Stomach (tissue), 9 donors: ENCODE measurements around the gene PLCB3. TPM values are rescaled to one million over a fixed set of nuclear protein-coding genes. Genes with fewer than 3 reads are reported as not detected.

Source experiments
- DNase-seq, 2 donors: peaks; one replicate each; pipeline versions ENCODE4 v3.0.0 to v3.0.0-alpha.2; 2013 to 2019
- H3K27ac ChIP-seq, 5 donors: fragments of 200-600 bp in 4 of 5; sonication (generic) in 4 of 5; one replicate each; pipeline ENCODE4 v1.5.1; 2013 to 2019; ENCODE audit warnings: mild to moderate bottlenecking in 1 of 5, moderate library complexity in 1 of 5
- H3K27me3 ChIP-seq, 3 donors: fragments of 200-600 bp; sonication (generic); one replicate each; pipeline ENCODE4 v1.5.1; 2017 to 2019; ENCODE audit warnings: mixed run types in 1 of 3
- H3K36me3 ChIP-seq, 4 donors: fragments of 200-600 bp; sonication (generic); 1 replicate in 3 of 4; 2 replicates in 1 of 4; pipeline ENCODE4 v1.5.1; 2016 to 2019
- H3K4me1 ChIP-seq, 4 donors: fragments of 200-600 bp; sonication (generic); one replicate each; pipeline ENCODE4 v1.5.1; 2016 to 2019
- H3K4me3 ChIP-seq, 4 donors: fragments of 200-600 bp; sonication (generic) in 3 of 4; one replicate each; pipeline ENCODE4 v1.5.1; 2016 to 2019; ENCODE audit warnings: mild to moderate bottlenecking in 1 of 4
- H3K9me3 ChIP-seq, 4 donors: fragments of 200-600 bp; sonication (generic); one replicate each; pipeline ENCODE4 v1.5.1; 2016 to 2019
- CTCF ChIP-seq, 7 experiments: fragments of 450-650 bp in 4 of 7; fragments of 200-600 bp in 3 of 7; sonication (generic) in 3 of 7; IDR thresholded peaks; one replicate each; pipeline ENCODE4 v1.5.1; 2016 to 2019; ENCODE audit warnings: antibody characterized with exemption in 7 of 7, control low read depth in 2 of 7, mild to moderate bottlenecking in 1 of 7
- EP300 ChIP-seq: sonication (generic); formaldehyde crosslinking; IDR thresholded peaks from one replicate; pipeline ENCODE4 v1.6.1; 2017; ENCODE audit warnings: antibody characterized with exemption
- POLR2A ChIP-seq, 4 donors: fragments of 450-650 bp; IDR thresholded peaks; one replicate each; pipeline ENCODE4 v1.6.1; 2016; ENCODE audit warnings: antibody characterized with exemption in 4 of 4, control low read depth in 2 of 4, mild to moderate bottlenecking in 1 of 4, moderate library complexity in 1 of 4
- POLR2AphosphoS5 ChIP-seq, 3 donors: sonication (generic); formaldehyde crosslinking; IDR thresholded peaks; one replicate each; pipeline ENCODE4 v1.6.1; 2016; ENCODE audit warnings: antibody characterized with exemption in 3 of 3
- WGBS, 5 donors: extraction: QIAGEN DNeasy Blood & Tissue Kit in 3 of 5; methylation state at CpG; one replicate each; pipeline versions ENCODE4 v1.1.5 to v1.1.7; 2013 to 2018; 5-methylcytosine and 5-hydroxymethylcytosine counted together
- intact Hi-C: fragments of 100-400 bp; cut with DNase I; formaldehyde crosslinking; loops from one replicate; pipeline ENCODE4 v1.15.1; 2023; ENCODE audit warnings: low total_unique reads
- polyA plus RNA-seq, 3 donors: library from polyadenylated mRNA; stranded (reverse); fragments of 200-250 nt; gene quantifications; one replicate each; pipeline ENCODE4 v1.2.3, GENCODE V29; 2013
- total RNA-seq, 5 donors: library from RNA; depleted of rRNA; stranded (reverse); fragments of >200 nt; gene quantifications; one replicate each; pipeline versions ENCODE4 v1.1.0 to v1.2.3, GENCODE V29; 2014 to 2016
- donor health status: healthy with polysubstance abuse.
- donor health status: Bipolar disorder and iron deficiency.
- donor health status: healthy.

Gene PLCB3
- total and polyA plus RNA-seq, 8 donors = 12.2 to 154 (median 16.1) TPM

GRCh38 chr11:64298966-64299846 is 47.9 kb downstream of the PLCB3 start:
- Histone ChIP-seq H3K27me3 (peaks cover 17 to 95% (median 45%) of the 10 kb centered on the region in 3 donors), H3K27ac (peak overlapping the region in 1 of 5 donors; percentile 9)
- intact Hi-C loops = loop anchor here (10.0 kb wide), 1 partner anchor 94 kb away; the partner anchor contains the start of gene FERMT3

GRCh38 chr11:64299847-64300648 is 48.7 kb downstream of the PLCB3 start, which contains the start of gene CATSPERZ:
Gene CATSPERZ, plus strand, starts transcription at chr11:64300358. Its CDS starts 53 bp downstream, at chr11:64300411.
- intact Hi-C loops = loop anchor here (10.0 kb wide), 1 partner anchor 95 kb away; the partner anchor contains the start of gene FERMT3
- H3K4me3 ChIP-seq = peak within 1 kb of the TSS; percentile 43 to 55 (median 44)

More at GRCh38 chr11:64298966-64299846, 47.9 kb downstream of the PLCB3 start:
- Histone ChIP-seq H3K4me1 (peaks cover 36 to 50% (median 36%) of the 10 kb centered on the region in 4 donors), H3K36me3 (no peaks in the 10 kb centered on the region), H3K4me3 (peak overlapping the region; percentile 43 to 55 (median 44)), H3K9me3 (no peaks in the 10 kb centered on the region)
- peak; percentile 78 to 79 for DNase-seq
- TF ChIP-seq EP300 (no peak), POLR2A (IDR thresholded peaks at IDR 0.05) (no peak), POLR2AphosphoS5 (IDR thresholded peaks at IDR 0.05) (peak in 2 of 3 donors; percentile 7 to 15), CTCF (IDR thresholded peaks at IDR 0.05) (no peak)
- 3 to 5% (median 4%) methylated on average over 41 to 60 of the region's 60 CpGs for WGBS, 5 donors

GRCh38 chr11:64303109-64304031 is 52.0 kb downstream of the PLCB3 start:
- peaks cover 3 to 53% (median 25%) of the 10 kb centered on the region in 3 donors for H3K27me3 ChIP-seq
- peaks cover 50 to 62% (median 58%) of the 10 kb centered on the region in 4 donors for H3K4me1 ChIP-seq
- no peaks in the 10 kb centered on the region for H3K9me3 ChIP-seq
- H3K27ac ChIP-seq = peak overlapping the region in 4 of 5 donors; percentile 95 to 97 (median 96)
- intact Hi-C loops = no loop called here
- WGBS, 5 donors = 80 to 87% (median 85%) methylated on average over 13 of the region's 13 CpGs
- TF ChIP-seq EP300 (no peak), POLR2A (IDR thresholded peaks at IDR 0.05) (no peak), CTCF (IDR thresholded peaks at IDR 0.05) (no peak), POLR2AphosphoS5 (IDR thresholded peaks at IDR 0.05) (no peak)
- no peak for DNase-seq
- H3K36me3 ChIP-seq = peaks cover 0 to 10% (median 7%) of the 10 kb centered on the region in 4 donors
- H3K4me3 ChIP-seq = peak overlapping the region in 3 of 4 donors; percentile 64 to 82 (median 77)

More at GRCh38 chr11:64299847-64300648, 48.7 kb downstream of the PLCB3 start, which contains the start of gene CATSPERZ:
- no peaks in the 10 kb centered on the region for H3K9me3 ChIP-seq
- 5 to 9% (median 6%) methylated on average over 46 to 54 of the region's 54 CpGs for WGBS, 5 donors
- peaks cover 17 to 87% (median 45%) of the 10 kb centered on the region in 3 donors for H3K27me3 ChIP-seq
- peak within 1 kb of the TSS in 3 of 5 donors; percentile 0 to 11 (median 11) for H3K27ac ChIP-seq
- no peaks in the 10 kb centered on the region for H3K36me3 ChIP-seq
- H3K4me1 ChIP-seq = peaks cover 38 to 53% (median 43%) of the 10 kb centered on the region in 4 donors
- no peak for DNase-seq
- TF ChIP-seq EP300 (no peak), CTCF (IDR thresholded peaks at IDR 0.05) (no peak), POLR2AphosphoS5 (IDR thresholded peaks at IDR 0.05) (no peak), POLR2A (IDR thresholded peaks at IDR 0.05) (no peak)
